K562 (cell line): ENCODE results near the gene SLC39A7. TPM values are rescaled to one million over a fixed set of nuclear protein-coding genes. Genes with fewer than 3 reads are reported as not detected.

Experiments
- ADNP ChIP-seq: fragments of 200-800 bp; sonication (Bioruptor generic); IDR thresholded peaks from 2 replicates; pipeline ENCODE4 v1.6.1; 2016; ENCODE audit warnings: missing genetic modification characterization, missing compliant biosample characterization
- CBX1 ChIP-seq: sonication (generic); IDR thresholded peaks from 2 replicates; pipeline ENCODE4 v1.6.1; 2016; ENCODE audit warnings: antibody characterized with exemption, low read depth, mild to moderate bottlenecking
- ELF4 ChIP-seq: fragments of 450-650 bp; formaldehyde crosslinking; IDR thresholded peaks from 2 replicates; pipeline ENCODE4 v1.4.0; 2022; ENCODE audit warnings: missing genetic modification characterization
- JUNB ChIP-seq: fragments of 450-650 bp; formaldehyde crosslinking; conservative IDR thresholded peaks from 2 replicates; pipeline ENCODE4 v1.4.0; 2020; ENCODE audit warnings: mild to moderate bottlenecking
- KDM2B ChIP-seq: fragments of 250-450 bp; sonication (Bioruptor Pico); IDR thresholded peaks from 2 replicates; pipeline ENCODE4 v1.8.0; 2021; ENCODE audit warnings: mild to moderate bottlenecking, moderate library complexity
- MEIS2 ChIP-seq: fragments of 450-650 bp; IDR thresholded peaks from 2 replicates; pipeline ENCODE4 v1.6.1; 2014; ENCODE audit warnings: mild to moderate bottlenecking; ENCODE audit not compliant: partially characterized antibody
- NCOA6 ChIP-seq: fragments of 450-650 bp; IDR thresholded peaks from 2 replicates; pipeline ENCODE4 v1.6.1; 2017; ENCODE audit warnings: mild to moderate bottlenecking
- NONO ChIP-seq, 2 experiments: fragments of 200-400 bp in 1 of 2; fragments of 450-650 bp in 1 of 2; formaldehyde crosslinking in 1 of 2; IDR thresholded peaks; 2 replicates each; pipeline ENCODE4 v1.6.1; 2017; ENCODE audit warnings: low read depth in 2 of 2, mild to moderate bottlenecking in 2 of 2, moderate library complexity in 2 of 2, low read length in 1 of 2
- SAP30 ChIP-seq: fragments of 200-600 bp; sonication (generic); IDR thresholded peaks from 2 replicates; pipeline ENCODE4 v1.6.1; 2012; ENCODE audit warnings: borderline replicate concordance, low read depth, mild to moderate bottlenecking, moderate library complexity, low read length, control low read depth, inconsistent platforms; ENCODE audit not compliant: insufficient read depth, poor library complexity, severe bottlenecking
- SRF ChIP-seq, 2 experiments: fragments of 250-450, 450-650 bp in 1 of 2; sonication (Bioruptor Pico) in 1 of 2; sonication (generic) in 1 of 2; formaldehyde crosslinking; IDR thresholded peaks; 2 replicates each; pipeline versions ENCODE4 v1.5.0 to v1.5.1; 2020 to 2022; ENCODE audit warnings: mild to moderate bottlenecking in 1 of 2, missing genetic modification reagents in 1 of 2
- TAF9B ChIP-seq: fragments of 450-650 bp; IDR thresholded peaks from 2 replicates; pipeline ENCODE4 v1.6.1; 2018; ENCODE audit warnings: mild to moderate bottlenecking; ENCODE audit not compliant: partially characterized antibody
- ZKSCAN3 ChIP-seq: fragments of 250-450 bp; sonication (Bioruptor Pico); IDR thresholded peaks from 2 replicates; pipeline ENCODE4 v1.4.0; 2020
- ZNF23 ChIP-seq: fragments of 250-450 bp; sonication (Bioruptor Pico); IDR thresholded peaks from 2 replicates; pipeline ENCODE4 v1.4.0; 2020; ENCODE audit warnings: mild to moderate bottlenecking
- ZNF445 ChIP-seq: fragments of 250-450 bp; sonication (Bioruptor Pico); IDR thresholded peaks from 2 replicates; pipeline ENCODE4 v1.4.0; 2020; ENCODE audit warnings: low read depth, mild to moderate bottlenecking, moderate library complexity
- ZNF780A ChIP-seq: fragments of 250-450 bp; sonication (Bioruptor Pico); IDR thresholded peaks from 2 replicates; pipeline ENCODE4 v1.5.0; 2021; ENCODE audit warnings: mild to moderate bottlenecking
- ZNF830 ChIP-seq: fragments of 250-450 bp; sonication (Bioruptor Pico); IDR thresholded peaks from 2 replicates; pipeline ENCODE4 v1.5.0; 2021; ENCODE audit warnings: mild to moderate bottlenecking
- polyA plus RNA-seq, 8 experiments: library from polyadenylated mRNA; depleted of rRNA in 4 of 8; stranded (reverse) in 5 of 8; unstranded in 3 of 8; fragments of >200 nt; fragmentation: Nextera tagmentation in 2 of 8; fragmentation: Illumina TruSeq in 1 of 8; extraction: Ambion mirVana in 2 of 8; extraction: Trizol in 1 of 8; gene quantifications; 2 replicates each; pipeline versions ENCODE4 v1.2.1 to v1.2.3, GENCODE V29; 2011 to 2014; ENCODE audit warnings: inconsistent platforms in 1 of 8, missing spikeins in 1 of 8
- total RNA-seq, 7 experiments: library from RNA; depleted of rRNA in 6 of 7; stranded (reverse); fragments of >200 nt in 6 of 7; fragmentation: Illumina TruSeq in 2 of 7; extraction: Trizol in 2 of 7; gene quantifications; 2 replicates each; pipeline versions ENCODE4 v1.2.1 to v1.2.3, GENCODE V29; 2011 to 2021; ENCODE audit warnings: low replicate concordance in 1 of 7
- TF ChIP-seq, protein P1 (sequence below): fragments of 250-450 bp; sonication (Bioruptor Pico); IDR thresholded peaks from 2 replicates; pipeline ENCODE4 v1.9.0; 2021; ENCODE audit warnings: mild to moderate bottlenecking
- TF ChIP-seq, protein P2 (sequence below): fragments of 150-350 bp; conservative IDR thresholded peaks from 2 replicates; pipeline ENCODE4 v1.6.1; 2014; ENCODE audit warnings: low read length
- TF ChIP-seq, protein P3 (sequence below): fragments of 450-650 bp; IDR thresholded peaks from 2 replicates; pipeline ENCODE4 v1.6.1; 2018; ENCODE audit not compliant: partially characterized antibody

Gene SLC39A7
- total and polyA plus RNA-seq, 9 of the 15 experiments (the other 6 are each of a cell fraction or from before 2014, with no cell fraction given) = 21.7 to 169 (median 121) TPM

DNA sequence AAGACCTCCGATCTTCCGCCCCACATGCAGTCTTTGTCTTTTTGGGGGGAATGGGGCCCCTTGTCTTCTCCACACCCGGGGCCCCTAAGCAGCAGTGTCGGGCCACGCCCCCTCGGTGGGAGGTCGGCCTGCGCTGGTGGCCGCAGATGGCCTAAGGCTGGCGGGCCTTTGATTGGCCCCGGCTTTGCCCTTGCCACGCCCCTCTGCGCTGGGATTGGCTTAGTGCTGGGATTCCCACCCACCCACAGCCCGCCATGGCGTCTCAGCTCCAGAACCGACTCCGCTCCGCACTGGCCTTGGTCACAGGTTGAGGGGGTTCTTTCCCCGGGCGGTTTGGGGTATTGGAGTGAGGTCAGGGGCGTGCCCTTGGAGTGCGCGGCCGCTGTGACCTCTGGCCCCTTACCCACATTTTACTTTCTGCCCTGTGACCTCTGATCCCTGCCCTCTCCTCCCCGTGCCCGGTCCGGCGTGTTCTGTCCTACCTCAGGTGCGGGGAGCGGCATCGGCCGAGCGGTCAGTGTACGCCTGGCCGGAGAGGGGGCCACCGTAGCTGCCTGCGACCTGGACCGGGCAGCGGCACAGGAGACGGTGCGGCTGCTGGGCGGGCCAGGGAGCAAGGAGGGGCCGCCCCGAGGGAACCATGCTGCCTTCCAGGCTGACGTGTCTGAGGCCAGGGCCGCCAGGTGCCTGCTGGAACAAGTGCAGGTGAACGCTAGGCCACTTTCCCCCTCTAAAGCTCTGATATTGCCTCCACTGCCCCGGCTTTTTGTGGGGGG, 3.9 kb downstream of the SLC39A7 start, which contains the start of gene HSD17B8 (continued):
- TF ChIP-seq, protein P1, sequence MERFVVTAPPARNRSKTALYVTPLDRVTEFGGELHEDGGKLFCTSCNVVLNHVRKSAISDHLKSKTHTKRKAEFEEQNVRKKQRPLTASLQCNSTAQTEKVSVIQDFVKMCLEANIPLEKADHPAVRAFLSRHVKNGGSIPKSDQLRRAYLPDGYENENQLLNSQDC (CRISPR knock-in tag) = 0 out of 2 replicates have a peak, but pooled peaks have one; percentile 56
- TF ChIP-seq, protein P2, sequence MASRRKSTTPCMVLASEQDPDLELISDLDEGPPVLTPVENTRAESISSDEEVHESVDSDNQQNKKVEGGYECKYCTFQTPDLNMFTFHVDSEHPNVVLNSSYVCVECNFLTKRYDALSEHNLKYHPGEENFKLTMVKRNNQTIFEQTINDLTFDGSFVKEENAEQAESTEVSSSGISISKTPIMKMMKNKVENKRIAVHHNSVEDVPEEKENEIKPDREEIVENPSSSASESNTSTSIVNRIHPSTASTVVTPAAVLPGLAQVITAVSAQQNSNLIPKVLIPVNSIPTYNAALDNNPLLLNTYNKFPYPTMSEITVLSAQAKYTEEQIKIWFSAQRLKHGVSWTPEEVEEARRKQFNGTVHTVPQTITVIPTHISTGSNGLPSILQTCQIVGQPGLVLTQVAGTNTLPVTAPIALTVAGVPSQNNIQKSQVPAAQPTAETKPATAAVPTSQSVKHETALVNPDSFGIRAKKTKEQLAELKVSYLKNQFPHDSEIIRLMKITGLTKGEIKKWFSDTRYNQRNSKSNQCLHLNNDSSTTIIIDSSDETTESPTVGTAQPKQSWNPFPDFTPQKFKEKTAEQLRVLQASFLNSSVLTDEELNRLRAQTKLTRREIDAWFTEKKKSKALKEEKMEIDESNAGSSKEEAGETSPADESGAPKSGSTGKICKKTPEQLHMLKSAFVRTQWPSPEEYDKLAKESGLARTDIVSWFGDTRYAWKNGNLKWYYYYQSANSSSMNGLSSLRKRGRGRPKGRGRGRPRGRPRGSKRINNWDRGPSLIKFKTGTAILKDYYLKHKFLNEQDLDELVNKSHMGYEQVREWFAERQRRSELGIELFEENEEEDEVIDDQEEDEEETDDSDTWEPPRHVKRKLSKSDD = peak; percentile 66; the same call in 1 of the 2 replicates
- no peak; a peak in 2 of 4 replicates for TF ChIP-seq SRF (CRISPR knock-in tag; IDR thresholded peaks at IDR 0.05)
- TF ChIP-seq NCOA6 = no peak
- TF ChIP-seq KDM2B (CRISPR knock-in tag) = no peak
- no peak for TF ChIP-seq ADNP (tag)
- peak; percentile 86; the same call in 1 of the 2 replicates for TF ChIP-seq CBX1
- TF ChIP-seq ZNF23 = 0 out of 2 replicates have a peak, but pooled peaks have one; percentile 39
- no peak for TF ChIP-seq SAP30
- no peak for TF ChIP-seq ZNF445 (CRISPR knock-in tag)
- 0 out of 2 replicates have a peak, but pooled peaks have one; percentile 93 for TF ChIP-seq ZNF830 (CRISPR knock-in tag)
- TF ChIP-seq MEIS2 = no peak
- no peak for TF ChIP-seq ZKSCAN3 (CRISPR knock-in tag)
- TF ChIP-seq TAF9B = no peak
- no peak for TF ChIP-seq NONO (IDR thresholded peaks at IDR 0.05; ENCODE audit: low read depth in 2 of 2, low read length in 1 of 2)
- TF ChIP-seq ZNF780A (CRISPR knock-in tag) = no peak; the same call in 1 of the 2 replicates
- TF ChIP-seq JUNB = no peak
- TF ChIP-seq, protein P3, sequence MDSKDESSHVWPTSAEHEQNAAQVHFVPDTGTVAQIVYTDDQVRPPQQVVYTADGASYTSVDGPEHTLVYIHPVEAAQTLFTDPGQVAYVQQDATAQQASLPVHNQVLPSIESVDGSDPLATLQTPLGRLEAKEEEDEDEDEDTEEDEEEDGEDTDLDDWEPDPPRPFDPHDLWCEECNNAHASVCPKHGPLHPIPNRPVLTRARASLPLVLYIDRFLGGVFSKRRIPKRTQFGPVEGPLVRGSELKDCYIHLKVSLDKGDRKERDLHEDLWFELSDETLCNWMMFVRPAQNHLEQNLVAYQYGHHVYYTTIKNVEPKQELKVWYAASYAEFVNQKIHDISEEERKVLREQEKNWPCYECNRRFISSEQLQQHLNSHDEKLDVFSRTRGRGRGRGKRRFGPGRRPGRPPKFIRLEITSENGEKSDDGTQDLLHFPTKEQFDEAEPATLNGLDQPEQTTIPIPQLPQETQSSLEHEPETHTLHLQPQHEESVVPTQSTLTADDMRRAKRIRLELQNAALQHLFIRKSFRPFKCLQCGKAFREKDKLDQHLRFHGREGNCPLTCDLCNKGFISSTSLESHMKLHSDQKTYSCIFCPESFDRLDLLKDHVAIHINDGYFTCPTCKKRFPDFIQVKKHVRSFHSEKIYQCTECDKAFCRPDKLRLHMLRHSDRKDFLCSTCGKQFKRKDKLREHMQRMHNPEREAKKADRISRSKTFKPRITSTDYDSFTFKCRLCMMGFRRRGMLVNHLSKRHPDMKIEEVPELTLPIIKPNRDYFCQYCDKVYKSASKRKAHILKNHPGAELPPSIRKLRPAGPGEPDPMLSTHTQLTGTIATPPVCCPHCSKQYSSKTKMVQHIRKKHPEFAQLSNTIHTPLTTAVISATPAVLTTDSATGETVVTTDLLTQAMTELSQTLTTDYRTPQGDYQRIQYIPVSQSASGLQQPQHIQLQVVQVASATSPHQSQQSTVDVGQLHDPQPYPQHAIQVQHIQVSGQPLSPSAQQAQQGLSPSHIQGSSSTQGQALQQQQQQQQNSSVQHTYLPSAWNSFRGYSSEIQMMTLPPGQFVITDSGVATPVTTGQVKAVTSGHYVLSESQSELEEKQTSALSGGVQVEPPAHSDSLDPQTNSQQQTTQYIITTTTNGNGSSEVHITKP = no peak
- no peak for TF ChIP-seq ELF4
